WTC11 (cell line): Measurements from ENCODE around the gene IRF2BP1. TPM values are rescaled to one million over a fixed set of nuclear protein-coding genes. Genes with fewer than 3 reads are reported as not detected.

Experiments
- ELF4 ChIP-seq: sonication (generic); formaldehyde crosslinking; IDR thresholded peaks from 2 replicates; pipeline ENCODE4 v1.8.1; 2022; ENCODE audit warnings: low read depth, mild to moderate bottlenecking, moderate library complexity, missing genetic modification reagents
- EMX1 ChIP-seq: fragments of 250-450 bp; sonication (Bioruptor Pico); IDR thresholded peaks from 2 replicates; pipeline ENCODE4 v1.8.0; 2021; ENCODE audit warnings: mild to moderate bottlenecking
- FOXK1 ChIP-seq: sonication (generic); formaldehyde crosslinking; IDR thresholded peaks from 2 replicates; pipeline ENCODE4 v1.8.0; 2022; ENCODE audit warnings: mild to moderate bottlenecking, moderate library complexity, missing genetic modification reagents
- HMGA2 ChIP-seq: fragments of 250-450 bp; sonication (Bioruptor Pico); IDR thresholded peaks from 2 replicates; pipeline ENCODE4 v1.4.0; 2021; ENCODE audit warnings: mild to moderate bottlenecking, moderate library complexity
- KAT7 ChIP-seq: sonication (generic); formaldehyde crosslinking; IDR thresholded peaks from 2 replicates; pipeline ENCODE4 v1.8.1; 2023; ENCODE audit warnings: missing genetic modification reagents, mild to moderate bottlenecking, borderline replicate concordance
- NR1H2 ChIP-seq: sonication (generic); formaldehyde crosslinking; IDR thresholded peaks from 2 replicates; pipeline ENCODE4 v1.9.0; 2021; ENCODE audit warnings: mild to moderate bottlenecking, moderate library complexity, missing genetic modification reagents
- NR2C2 ChIP-seq: sonication (generic); formaldehyde crosslinking; IDR thresholded peaks from 2 replicates; pipeline ENCODE4 v1.8.0; 2022; ENCODE audit warnings: mild to moderate bottlenecking, missing genetic modification reagents
- NR3C1 ChIP-seq: sonication (generic); formaldehyde crosslinking; conservative IDR thresholded peaks from 2 replicates; pipeline ENCODE4 v1.8.1; 2023; ENCODE audit warnings: low read depth, mild to moderate bottlenecking, missing genetic modification reagents
- PRRX2 ChIP-seq: fragments of 250-450 bp; sonication (Bioruptor Pico); IDR thresholded peaks from 2 replicates; pipeline ENCODE4 v1.8.0; 2021; ENCODE audit warnings: mild to moderate bottlenecking
- SMAD3 ChIP-seq: sonication (generic); formaldehyde crosslinking; IDR thresholded peaks from 2 replicates; pipeline ENCODE4 v1.8.0; 2022; ENCODE audit warnings: missing genetic modification reagents, mild to moderate bottlenecking, borderline replicate concordance
- SMAD4 ChIP-seq: sonication (generic); formaldehyde crosslinking; IDR thresholded peaks from 2 replicates; pipeline ENCODE4 v1.8.0; 2022; ENCODE audit warnings: mild to moderate bottlenecking, missing genetic modification reagents
- TEAD4 ChIP-seq: sonication (generic); formaldehyde crosslinking; IDR thresholded peaks from 2 replicates; pipeline ENCODE4 v1.8.0; 2022; ENCODE audit warnings: mild to moderate bottlenecking, missing genetic modification reagents
- ZBTB21 ChIP-seq: sonication (generic); formaldehyde crosslinking; IDR thresholded peaks from 2 replicates; pipeline ENCODE4 v1.8.1; 2023; ENCODE audit warnings: mild to moderate bottlenecking, missing genetic modification reagents, borderline replicate concordance
- ZNF121 ChIP-seq: sonication (generic); formaldehyde crosslinking; IDR thresholded peaks from 2 replicates; pipeline ENCODE4 v1.8.0; 2023; ENCODE audit warnings: missing genetic modification reagents
- ZNF232 ChIP-seq: sonication (generic); formaldehyde crosslinking; IDR thresholded peaks from 2 replicates; pipeline ENCODE4 v1.8.0; 2022; ENCODE audit warnings: mild to moderate bottlenecking, missing genetic modification reagents
- ZNF317 ChIP-seq: sonication (generic); formaldehyde crosslinking; IDR thresholded peaks from 2 replicates; pipeline ENCODE4 v1.8.1; 2023; ENCODE audit warnings: low read depth, mild to moderate bottlenecking, moderate library complexity, missing genetic modification reagents, borderline replicate concordance
- ZNF396 ChIP-seq: fragments of 250-450 bp; sonication (Bioruptor Pico); IDR thresholded peaks from 2 replicates; pipeline ENCODE4 v1.8.0; 2021; ENCODE audit warnings: mild to moderate bottlenecking, moderate library complexity, borderline replicate concordance
- ZNF671 ChIP-seq: fragments of 250-450 bp; sonication (Bioruptor Pico); IDR thresholded peaks from 2 replicates; pipeline ENCODE4 v1.8.0; 2021; ENCODE audit warnings: mild to moderate bottlenecking
- total RNA-seq: library from RNA; stranded (reverse); gene quantifications from 3 replicates; pipeline ENCODE4 v1.2.3, GENCODE V29; 2021
- TF ChIP-seq, protein P1 (sequence below): fragments of 250-450 bp; sonication (Bioruptor Pico); IDR thresholded peaks from 2 replicates; pipeline ENCODE4 v1.8.0; 2021; ENCODE audit warnings: mild to moderate bottlenecking
- TF ChIP-seq, protein P2 (sequence below): fragments of 250-450 bp; sonication (Bioruptor Pico); IDR thresholded peaks from 2 replicates; pipeline ENCODE4 v1.9.0; 2021; ENCODE audit warnings: mild to moderate bottlenecking, borderline replicate concordance
- TF ChIP-seq, protein P3 (sequence below): sonication (generic); formaldehyde crosslinking; IDR thresholded peaks from 2 replicates; pipeline ENCODE4 v1.8.1; 2023; ENCODE audit warnings: mild to moderate bottlenecking, missing genetic modification reagents, moderate library complexity
- TF ChIP-seq, protein P4 (sequence below): sonication (generic); formaldehyde crosslinking; IDR thresholded peaks from 2 replicates; pipeline ENCODE4 v1.8.0; 2022; ENCODE audit warnings: missing genetic modification reagents
- TF ChIP-seq, protein P5 (sequence below): sonication (generic); formaldehyde crosslinking; IDR thresholded peaks from 2 replicates; pipeline ENCODE4 v1.8.1; 2023; ENCODE audit warnings: mild to moderate bottlenecking, missing genetic modification reagents
- TF ChIP-seq, protein P6 (sequence below): fragments of 250-450 bp; sonication (Bioruptor Pico); IDR thresholded peaks from 2 replicates; pipeline ENCODE4 v1.9.0; 2021; ENCODE audit warnings: mild to moderate bottlenecking
- TF ChIP-seq, protein P7 (sequence below): sonication (generic); formaldehyde crosslinking; IDR thresholded peaks from 2 replicates; pipeline ENCODE4 v1.8.0; 2022; ENCODE audit warnings: mild to moderate bottlenecking, missing genetic modification reagents
- TF ChIP-seq, protein P8 (sequence below): sonication (generic); formaldehyde crosslinking; IDR thresholded peaks from 2 replicates; pipeline ENCODE4 v1.8.1; 2022; ENCODE audit warnings: missing genetic modification reagents, borderline replicate concordance

IRF2BP1 gene
- total RNA-seq, 1 experiment from 2014 or later, result 30.3 TPM

DNA sequence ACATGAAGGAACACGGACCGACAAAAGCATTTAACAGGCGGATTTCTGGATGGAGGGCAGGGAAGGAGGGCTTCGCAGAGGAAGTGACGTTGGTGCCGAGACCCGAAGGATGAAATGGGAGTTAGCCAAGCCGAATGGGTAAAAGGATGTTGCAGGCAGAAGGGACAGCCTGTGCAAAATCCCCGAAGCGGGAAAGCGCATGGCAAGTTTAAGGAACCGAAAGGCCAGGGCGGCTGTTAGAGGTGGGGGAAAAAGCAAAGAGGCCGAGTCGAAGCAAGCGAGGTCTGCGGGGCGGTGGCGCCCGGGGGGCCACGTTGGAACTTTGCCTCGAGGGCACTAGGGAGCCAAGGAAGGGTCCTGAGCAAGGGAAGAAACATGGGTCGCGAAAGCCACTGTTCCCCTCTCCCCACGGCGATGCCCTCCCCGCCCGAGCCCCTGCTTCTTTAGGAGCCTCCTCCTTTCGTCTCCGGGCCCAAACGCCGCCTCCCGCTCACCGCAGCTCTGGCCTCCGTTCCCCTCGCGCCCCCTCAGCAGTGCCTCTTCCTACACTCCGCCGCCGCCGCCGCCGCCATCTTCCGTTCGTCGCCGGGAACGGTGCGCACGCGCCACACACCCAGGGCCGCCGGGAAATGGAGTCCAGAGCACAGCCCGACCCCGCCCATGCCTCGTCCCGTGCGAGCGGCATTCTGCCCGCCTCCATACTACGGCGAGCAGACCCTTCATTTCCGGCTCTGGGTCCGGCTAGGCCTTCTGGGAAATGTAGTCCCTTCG, 23.2 kb downstream of the IRF2BP1 start, which contains the start of gene SYMPK (continued):
- TF ChIP-seq, protein P1, sequence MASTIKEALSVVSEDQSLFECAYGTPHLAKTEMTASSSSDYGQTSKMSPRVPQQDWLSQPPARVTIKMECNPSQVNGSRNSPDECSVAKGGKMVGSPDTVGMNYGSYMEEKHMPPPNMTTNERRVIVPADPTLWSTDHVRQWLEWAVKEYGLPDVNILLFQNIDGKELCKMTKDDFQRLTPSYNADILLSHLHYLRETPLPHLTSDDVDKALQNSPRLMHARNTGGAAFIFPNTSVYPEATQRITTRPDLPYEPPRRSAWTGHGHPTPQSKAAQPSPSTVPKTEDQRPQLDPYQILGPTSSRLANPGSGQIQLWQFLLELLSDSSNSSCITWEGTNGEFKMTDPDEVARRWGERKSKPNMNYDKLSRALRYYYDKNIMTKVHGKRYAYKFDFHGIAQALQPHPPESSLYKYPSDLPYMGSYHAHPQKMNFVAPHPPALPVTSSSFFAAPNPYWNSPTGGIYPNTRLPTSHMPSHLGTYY, result no peak
- TF ChIP-seq FOXK1 (CRISPR knock-in tag) (peak; percentile 76; the same call in 1 of the 2 replicates), PRRX2 (CRISPR knock-in tag) (no peak), HMGA2 (CRISPR knock-in tag) (no peak), NR3C1 (CRISPR knock-in tag) (no peak), EMX1 (no peak), ZNF317 (no peak), ZNF671 (CRISPR knock-in tag) (no peak), ZNF232 (CRISPR knock-in tag) (no peak), SMAD4 (CRISPR knock-in tag) (no peak), NR2C2 (CRISPR knock-in tag) (no peak), ZBTB21 (no peak), TEAD4 (CRISPR knock-in tag) (no peak), ZNF121 (no peak), ZNF396 (no peak), ELF4 (CRISPR knock-in tag) (no peak), NR1H2 (CRISPR knock-in tag) (no peak), SMAD3 (CRISPR knock-in tag) (no peak), KAT7 (no peak)
- TF ChIP-seq, protein P2, sequence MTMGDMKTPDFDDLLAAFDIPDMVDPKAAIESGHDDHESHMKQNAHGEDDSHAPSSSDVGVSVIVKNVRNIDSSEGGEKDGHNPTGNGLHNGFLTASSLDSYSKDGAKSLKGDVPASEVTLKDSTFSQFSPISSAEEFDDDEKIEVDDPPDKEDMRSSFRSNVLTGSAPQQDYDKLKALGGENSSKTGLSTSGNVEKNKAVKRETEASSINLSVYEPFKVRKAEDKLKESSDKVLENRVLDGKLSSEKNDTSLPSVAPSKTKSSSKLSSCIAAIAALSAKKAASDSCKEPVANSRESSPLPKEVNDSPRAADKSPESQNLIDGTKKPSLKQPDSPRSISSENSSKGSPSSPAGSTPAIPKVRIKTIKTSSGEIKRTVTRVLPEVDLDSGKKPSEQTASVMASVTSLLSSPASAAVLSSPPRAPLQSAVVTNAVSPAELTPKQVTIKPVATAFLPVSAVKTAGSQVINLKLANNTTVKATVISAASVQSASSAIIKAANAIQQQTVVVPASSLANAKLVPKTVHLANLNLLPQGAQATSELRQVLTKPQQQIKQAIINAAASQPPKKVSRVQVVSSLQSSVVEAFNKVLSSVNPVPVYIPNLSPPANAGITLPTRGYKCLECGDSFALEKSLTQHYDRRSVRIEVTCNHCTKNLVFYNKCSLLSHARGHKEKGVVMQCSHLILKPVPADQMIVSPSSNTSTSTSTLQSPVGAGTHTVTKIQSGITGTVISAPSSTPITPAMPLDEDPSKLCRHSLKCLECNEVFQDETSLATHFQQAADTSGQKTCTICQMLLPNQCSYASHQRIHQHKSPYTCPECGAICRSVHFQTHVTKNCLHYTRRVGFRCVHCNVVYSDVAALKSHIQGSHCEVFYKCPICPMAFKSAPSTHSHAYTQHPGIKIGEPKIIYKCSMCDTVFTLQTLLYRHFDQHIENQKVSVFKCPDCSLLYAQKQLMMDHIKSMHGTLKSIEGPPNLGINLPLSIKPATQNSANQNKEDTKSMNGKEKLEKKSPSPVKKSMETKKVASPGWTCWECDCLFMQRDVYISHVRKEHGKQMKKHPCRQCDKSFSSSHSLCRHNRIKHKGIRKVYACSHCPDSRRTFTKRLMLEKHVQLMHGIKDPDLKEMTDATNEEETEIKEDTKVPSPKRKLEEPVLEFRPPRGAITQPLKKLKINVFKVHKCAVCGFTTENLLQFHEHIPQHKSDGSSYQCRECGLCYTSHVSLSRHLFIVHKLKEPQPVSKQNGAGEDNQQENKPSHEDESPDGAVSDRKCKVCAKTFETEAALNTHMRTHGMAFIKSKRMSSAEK (CRISPR knock-in tag), result no peak
- TF ChIP-seq, protein P3, sequence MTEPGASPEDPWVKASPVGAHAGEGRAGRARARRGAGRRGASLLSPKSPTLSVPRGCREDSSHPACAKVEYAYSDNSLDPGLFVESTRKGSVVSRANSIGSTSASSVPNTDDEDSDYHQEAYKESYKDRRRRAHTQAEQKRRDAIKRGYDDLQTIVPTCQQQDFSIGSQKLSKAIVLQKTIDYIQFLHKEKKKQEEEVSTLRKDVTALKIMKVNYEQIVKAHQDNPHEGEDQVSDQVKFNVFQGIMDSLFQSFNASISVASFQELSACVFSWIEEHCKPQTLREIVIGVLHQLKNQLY, result no peak
- TF ChIP-seq, protein P4, sequence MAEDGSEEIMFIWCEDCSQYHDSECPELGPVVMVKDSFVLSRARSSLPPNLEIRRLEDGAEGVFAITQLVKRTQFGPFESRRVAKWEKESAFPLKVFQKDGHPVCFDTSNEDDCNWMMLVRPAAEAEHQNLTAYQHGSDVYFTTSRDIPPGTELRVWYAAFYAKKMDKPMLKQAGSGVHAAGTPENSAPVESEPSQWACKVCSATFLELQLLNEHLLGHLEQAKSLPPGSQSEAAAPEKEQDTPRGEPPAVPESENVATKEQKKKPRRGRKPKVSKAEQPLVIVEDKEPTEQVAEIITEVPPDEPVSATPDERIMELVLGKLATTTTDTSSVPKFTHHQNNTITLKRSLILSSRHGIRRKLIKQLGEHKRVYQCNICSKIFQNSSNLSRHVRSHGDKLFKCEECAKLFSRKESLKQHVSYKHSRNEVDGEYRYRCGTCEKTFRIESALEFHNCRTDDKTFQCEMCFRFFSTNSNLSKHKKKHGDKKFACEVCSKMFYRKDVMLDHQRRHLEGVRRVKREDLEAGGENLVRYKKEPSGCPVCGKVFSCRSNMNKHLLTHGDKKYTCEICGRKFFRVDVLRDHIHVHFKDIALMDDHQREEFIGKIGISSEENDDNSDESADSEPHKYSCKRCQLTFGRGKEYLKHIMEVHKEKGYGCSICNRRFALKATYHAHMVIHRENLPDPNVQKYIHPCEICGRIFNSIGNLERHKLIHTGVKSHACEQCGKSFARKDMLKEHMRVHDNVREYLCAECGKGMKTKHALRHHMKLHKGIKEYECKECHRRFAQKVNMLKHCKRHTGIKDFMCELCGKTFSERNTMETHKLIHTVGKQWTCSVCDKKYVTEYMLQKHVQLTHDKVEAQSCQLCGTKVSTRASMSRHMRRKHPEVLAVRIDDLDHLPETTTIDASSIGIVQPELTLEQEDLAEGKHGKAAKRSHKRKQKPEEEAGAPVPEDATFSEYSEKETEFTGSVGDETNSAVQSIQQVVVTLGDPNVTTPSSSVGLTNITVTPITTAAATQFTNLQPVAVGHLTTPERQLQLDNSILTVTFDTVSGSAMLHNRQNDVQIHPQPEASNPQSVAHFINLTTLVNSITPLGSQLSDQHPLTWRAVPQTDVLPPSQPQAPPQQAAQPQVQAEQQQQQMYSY (CRISPR knock-in tag), result no peak
- TF ChIP-seq, protein P5, sequence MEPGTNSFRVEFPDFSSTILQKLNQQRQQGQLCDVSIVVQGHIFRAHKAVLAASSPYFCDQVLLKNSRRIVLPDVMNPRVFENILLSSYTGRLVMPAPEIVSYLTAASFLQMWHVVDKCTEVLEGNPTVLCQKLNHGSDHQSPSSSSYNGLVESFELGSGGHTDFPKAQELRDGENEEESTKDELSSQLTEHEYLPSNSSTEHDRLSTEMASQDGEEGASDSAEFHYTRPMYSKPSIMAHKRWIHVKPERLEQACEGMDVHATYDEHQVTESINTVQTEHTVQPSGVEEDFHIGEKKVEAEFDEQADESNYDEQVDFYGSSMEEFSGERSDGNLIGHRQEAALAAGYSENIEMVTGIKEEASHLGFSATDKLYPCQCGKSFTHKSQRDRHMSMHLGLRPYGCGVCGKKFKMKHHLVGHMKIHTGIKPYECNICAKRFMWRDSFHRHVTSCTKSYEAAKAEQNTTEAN (CRISPR knock-in tag), result peak; percentile 88
- TF ChIP-seq, protein P6, sequence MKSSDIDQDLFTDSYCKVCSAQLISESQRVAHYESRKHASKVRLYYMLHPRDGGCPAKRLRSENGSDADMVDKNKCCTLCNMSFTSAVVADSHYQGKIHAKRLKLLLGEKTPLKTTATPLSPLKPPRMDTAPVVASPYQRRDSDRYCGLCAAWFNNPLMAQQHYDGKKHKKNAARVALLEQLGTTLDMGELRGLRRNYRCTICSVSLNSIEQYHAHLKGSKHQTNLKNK, result no peak
- TF ChIP-seq, protein P7, sequence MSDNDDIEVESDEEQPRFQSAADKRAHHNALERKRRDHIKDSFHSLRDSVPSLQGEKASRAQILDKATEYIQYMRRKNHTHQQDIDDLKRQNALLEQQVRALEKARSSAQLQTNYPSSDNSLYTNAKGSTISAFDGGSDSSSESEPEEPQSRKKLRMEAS, result peak; percentile 86
- TF ChIP-seq, protein P8, sequence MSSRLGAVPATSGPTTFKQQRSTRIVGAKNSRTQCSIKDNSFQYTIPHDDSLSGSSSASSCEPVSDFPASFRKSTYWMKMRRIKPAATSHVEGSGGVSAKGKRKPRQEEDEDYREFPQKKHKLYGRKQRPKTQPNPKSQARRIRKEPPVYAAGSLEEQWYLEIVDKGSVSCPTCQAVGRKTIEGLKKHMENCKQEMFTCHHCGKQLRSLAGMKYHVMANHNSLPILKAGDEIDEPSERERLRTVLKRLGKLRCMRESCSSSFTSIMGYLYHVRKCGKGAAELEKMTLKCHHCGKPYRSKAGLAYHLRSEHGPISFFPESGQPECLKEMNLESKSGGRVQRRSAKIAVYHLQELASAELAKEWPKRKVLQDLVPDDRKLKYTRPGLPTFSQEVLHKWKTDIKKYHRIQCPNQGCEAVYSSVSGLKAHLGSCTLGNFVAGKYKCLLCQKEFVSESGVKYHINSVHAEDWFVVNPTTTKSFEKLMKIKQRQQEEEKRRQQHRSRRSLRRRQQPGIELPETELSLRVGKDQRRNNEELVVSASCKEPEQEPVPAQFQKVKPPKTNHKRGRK, result no peak
